Epithelial cell of esophagus (primary cell): ENCODE results near the gene ARSB.

Experiments
- DNase-seq: peaks from one replicate; pipeline ENCODE4 v3.0.0; 2010; ENCODE audit warnings: low read depth
- H3K4me3 ChIP-seq: 2 replicates; pipeline ENCODE4 v1.5.1; 2011; ENCODE audit warnings: mild to moderate bottlenecking, low read length, control low read depth
- CTCF ChIP-seq: IDR thresholded peaks from 2 replicates; pipeline ENCODE4 v1.5.1; 2011; ENCODE audit warnings: low read depth, mild to moderate bottlenecking, low read length, control low read depth, inconsistent platforms; ENCODE audit not compliant: insufficient read depth; ENCODE audit errors: missing control alignments

Gene ARSB

DNA sequence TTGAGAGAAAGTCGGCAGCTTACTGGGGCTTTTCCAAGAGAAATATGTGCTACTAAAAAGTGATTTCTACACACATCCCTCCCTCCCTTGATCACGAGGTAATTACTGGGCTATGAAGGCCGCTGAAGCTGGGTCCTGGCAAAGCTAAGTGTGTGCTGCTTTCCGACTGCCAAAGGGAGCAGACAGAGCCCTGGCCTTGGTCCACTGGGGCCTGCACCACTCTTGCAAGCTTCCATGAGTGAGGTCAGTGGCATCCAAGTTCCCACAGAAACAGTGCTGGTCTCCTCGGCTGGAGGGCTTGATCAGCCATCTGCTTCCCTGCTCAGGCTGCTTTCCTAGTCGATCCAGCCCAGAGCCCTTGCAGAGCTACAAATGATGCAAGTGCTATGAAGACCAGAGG is 181.8 kb downstream of the ARSB start:
- no peak overlapping the region for H3K4me3 ChIP-seq
- TF ChIP-seq CTCF = no peak
- no peak for DNase-seq

GRCh38 chr5:78801413-78801812 is 183.7 kb downstream of the ARSB start:
- no peak overlapping the region for H3K4me3 ChIP-seq
- TF ChIP-seq CTCF = no peak
- DNase-seq = no peak

DNA sequence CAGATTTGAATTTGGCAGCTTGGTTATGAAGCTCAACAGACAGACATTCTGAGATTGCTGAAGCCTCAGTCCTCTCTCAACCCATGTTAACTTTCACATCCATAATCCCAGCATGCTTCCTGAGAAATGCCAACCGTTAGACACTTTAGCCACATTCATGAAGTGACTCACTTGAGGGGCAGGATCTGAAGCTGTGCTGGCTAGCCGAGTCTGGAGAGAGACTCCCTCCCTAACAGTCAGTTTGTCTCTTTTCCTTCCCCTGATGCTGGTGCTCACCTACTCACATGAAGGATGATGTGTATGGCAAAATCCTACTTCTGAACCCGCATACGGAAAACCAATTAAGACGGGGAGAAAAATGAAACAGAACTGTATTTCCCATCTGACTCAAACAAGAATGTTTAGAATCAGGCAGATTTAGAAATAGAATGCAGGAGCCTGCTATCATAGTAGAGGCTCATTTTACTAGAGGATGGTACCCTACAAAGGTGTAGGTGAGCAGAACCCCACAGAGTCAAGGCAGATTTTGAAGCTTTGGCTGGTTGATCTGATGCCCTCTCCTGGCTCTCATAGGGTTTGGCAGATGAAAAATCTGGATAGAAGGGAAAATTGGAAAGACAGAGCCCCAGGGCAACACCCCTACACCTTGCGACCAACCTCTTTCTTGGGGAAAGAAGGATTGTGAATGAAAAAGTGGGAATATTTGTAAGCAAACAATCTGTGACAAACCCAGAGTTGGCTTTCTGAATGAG is 185.7 kb downstream of the ARSB start:
- no peak overlapping the region for H3K4me3 ChIP-seq
- peak; percentile 3 for TF ChIP-seq CTCF
- DNase-seq = peak; percentile 16

DNA sequence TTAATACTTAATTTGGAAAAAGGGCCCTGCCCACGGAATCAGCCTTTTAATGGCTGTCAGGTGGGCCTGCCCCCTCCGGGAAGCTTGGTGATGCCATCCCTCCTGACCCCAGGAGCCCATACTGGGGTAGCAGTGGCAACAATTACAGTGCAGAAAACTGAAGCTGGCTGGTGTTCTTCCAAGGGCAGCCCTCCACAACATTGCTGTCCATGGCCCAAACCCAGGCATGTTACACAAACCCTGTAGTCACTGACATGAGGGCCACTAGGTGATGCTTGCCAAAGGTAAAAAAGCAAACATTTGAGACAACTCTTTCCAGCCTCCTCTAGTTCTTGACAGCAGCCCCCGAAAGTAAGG is 186.5 kb downstream of the ARSB start:
- H3K4me3 ChIP-seq = no peak overlapping the region
- TF ChIP-seq CTCF = no peak

DNA sequence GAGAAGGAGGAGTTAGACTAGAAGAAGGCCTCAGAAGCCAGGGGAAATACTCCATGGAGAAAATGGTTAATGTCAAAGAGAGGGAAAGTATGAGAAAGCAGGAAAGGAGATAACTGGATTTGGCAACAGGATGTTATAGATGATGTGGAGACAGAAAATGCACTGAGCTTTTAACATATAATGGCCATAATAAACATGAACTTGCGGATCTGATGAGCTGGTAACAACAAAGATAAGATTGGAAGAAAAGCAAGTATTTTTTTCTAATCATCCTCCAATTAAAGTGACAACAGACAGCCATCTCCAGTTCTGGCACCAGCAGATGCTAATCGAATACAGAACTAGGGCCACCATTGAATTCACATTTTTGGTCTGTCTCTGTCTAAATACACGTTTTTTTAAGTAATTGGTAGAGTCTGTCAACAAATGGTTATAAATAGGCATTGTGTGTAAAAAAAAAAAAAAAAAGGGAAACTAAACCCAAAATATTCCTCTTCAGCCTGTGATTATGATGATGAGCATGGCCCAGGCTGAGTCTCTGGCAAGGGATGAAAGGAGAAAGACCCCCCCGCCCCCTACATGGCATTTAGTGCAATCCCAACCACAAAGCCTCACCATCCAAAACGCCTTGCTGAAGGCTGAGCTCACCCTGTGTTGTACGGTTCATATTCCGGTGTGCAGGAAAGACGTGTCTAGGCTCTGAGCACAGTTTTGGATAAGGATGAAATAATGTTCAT is 187.0 kb downstream of the ARSB start:
- no peak for TF ChIP-seq CTCF
- DNase-seq = no peak
- no peak overlapping the region for H3K4me3 ChIP-seq

More for the DNA sequence above, 186.5 kb downstream of the ARSB start:
- no peak for DNase-seq

GRCh38 chr5:78795757-78796156 is 189.4 kb downstream of the ARSB start:
- TF ChIP-seq CTCF = no peak
- no peak overlapping the region for H3K4me3 ChIP-seq
- DNase-seq = peak; percentile 48

DNA sequence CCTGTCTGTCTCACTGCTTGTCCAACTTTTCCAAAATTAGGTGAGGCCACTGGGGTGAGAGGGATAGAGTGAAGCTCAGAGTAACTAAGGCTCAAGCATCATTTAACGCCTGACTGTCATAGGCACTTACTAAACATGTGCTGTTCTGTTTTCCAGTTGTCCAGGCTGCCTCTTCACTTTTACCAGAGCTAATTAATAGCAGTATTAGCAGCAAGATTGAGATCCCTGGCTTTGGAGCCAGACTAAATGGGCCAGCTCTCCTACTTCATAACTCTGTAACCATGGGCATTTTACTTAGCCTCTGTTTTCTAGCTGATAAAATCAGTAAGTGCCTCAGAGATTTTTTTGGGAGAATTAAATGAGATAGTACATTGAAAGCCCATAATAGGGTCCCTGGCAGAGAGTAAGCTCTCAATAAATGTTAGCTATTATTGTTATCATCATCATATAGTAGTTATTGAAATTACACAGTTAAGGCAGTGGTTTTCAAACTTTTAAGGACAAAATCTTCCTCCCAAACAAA is 190.4 kb downstream of the ARSB start:
- no peak for DNase-seq
- H3K4me3 ChIP-seq = no peak overlapping the region
- TF ChIP-seq CTCF = no peak
